Esophagus squamous epithelium (tissue), 5 donors: ENCODE results near the gene JAZF1. TPM values are rescaled to one million over a fixed set of nuclear protein-coding genes. Genes with fewer than 3 reads are reported as not detected.

Source experiments
- DNase-seq: peaks from one replicate; lab custom pipeline; 2025; lab: John Stamatoyannopoulos, UW
- H3K27ac ChIP-seq, 4 donors: fragments of 200-600 bp; sonication (generic); one replicate each; pipeline ENCODE4 v1.5.1; 2016 to 2019; ENCODE audit warnings: mild to moderate bottlenecking in 1 of 4
- H3K27me3 ChIP-seq, 4 donors: fragments of 200-600 bp; sonication (generic); 1 replicate in 3 of 4; 2 replicates in 1 of 4; pipeline versions ENCODE4 v1.5.1 to v1.6.0; 2017 to 2021; ENCODE audit warnings: antibody characterized with exemption in 1 of 4
- H3K36me3 ChIP-seq, 3 donors: fragments of 200-600 bp; sonication (generic); one replicate each; pipeline ENCODE4 v1.5.1; 2016 to 2019
- H3K4me1 ChIP-seq, 3 donors: fragments of 200-600 bp; sonication (generic); one replicate each; pipeline ENCODE4 v1.5.1; 2017 to 2019
- H3K4me3 ChIP-seq, 4 donors: fragments of 200-600 bp; sonication (generic); 1 replicate in 3 of 4; 2 replicates in 1 of 4; pipeline ENCODE4 v1.5.1; 2016 to 2019; ENCODE audit warnings: mild to moderate bottlenecking in 2 of 4, moderate library complexity in 1 of 4
- H3K9me3 ChIP-seq, 3 donors: fragments of 200-600 bp; sonication (generic); one replicate each; pipeline ENCODE4 v1.5.1; 2016 to 2019
- CTCF ChIP-seq, 6 experiments: fragments of 450-650 bp in 4 of 6; fragments of 200-600 bp in 2 of 6; sonication (generic) in 2 of 6; IDR thresholded peaks; one replicate each; pipeline ENCODE4 v1.5.1; 2016 to 2019; ENCODE audit warnings: antibody characterized with exemption in 6 of 6, mild to moderate bottlenecking in 4 of 6, moderate library complexity in 4 of 6
- POLR2A ChIP-seq, 4 donors: fragments of 450-650 bp; IDR thresholded peaks; one replicate each; pipeline ENCODE4 v1.6.1; 2017; ENCODE audit warnings: antibody characterized with exemption in 4 of 4, mild to moderate bottlenecking in 4 of 4, moderate library complexity in 3 of 4
- WGBS, 2 donors: methylation state at CpG; one replicate each; pipeline ENCODE4 v1.1.5; 2018; 5-methylcytosine and 5-hydroxymethylcytosine counted together
- intact Hi-C: fragments of 100-400 bp; cut with DNase I; formaldehyde crosslinking; loops from one replicate; pipeline ENCODE4 v1.15.0; 2022
- total RNA-seq, 4 donors: library from RNA; depleted of rRNA; stranded (reverse); fragments of >200 nt; gene quantifications; one replicate each; pipeline ENCODE4 v1.1.0, GENCODE V29; 2016
- donor health status: DM: yes; HTN: yes; CAD: no.

Gene JAZF1
- total RNA-seq, 4 donors from 2014 or later, result 1.3 to 8.6 (median 2.0) TPM

GRCh38 chr7:27916372-27916771, 264.2 kb downstream of the JAZF1 start:
- intact Hi-C loops, result no loop called here
- H3K27me3 ChIP-seq, result no peaks in the 10 kb centered on the region
- no peak overlapping the region for H3K4me3 ChIP-seq
- peaks cover 0 to 18% (median 0%) of the 10 kb centered on the region in 3 donors for H3K4me1 ChIP-seq
- 94 to 100% methylated on average over 1 of the region's 1 CpG for WGBS, 2 donors
- no peaks in the 10 kb centered on the region for H3K9me3 ChIP-seq
- H3K27ac ChIP-seq, result no peak overlapping the region
- DNase-seq, result no peak
- TF ChIP-seq CTCF (IDR thresholded peaks at IDR 0.05) (no peak), POLR2A (IDR thresholded peaks at IDR 0.05) (no peak)
- H3K36me3 ChIP-seq, result no peaks in the 10 kb centered on the region

DNA sequence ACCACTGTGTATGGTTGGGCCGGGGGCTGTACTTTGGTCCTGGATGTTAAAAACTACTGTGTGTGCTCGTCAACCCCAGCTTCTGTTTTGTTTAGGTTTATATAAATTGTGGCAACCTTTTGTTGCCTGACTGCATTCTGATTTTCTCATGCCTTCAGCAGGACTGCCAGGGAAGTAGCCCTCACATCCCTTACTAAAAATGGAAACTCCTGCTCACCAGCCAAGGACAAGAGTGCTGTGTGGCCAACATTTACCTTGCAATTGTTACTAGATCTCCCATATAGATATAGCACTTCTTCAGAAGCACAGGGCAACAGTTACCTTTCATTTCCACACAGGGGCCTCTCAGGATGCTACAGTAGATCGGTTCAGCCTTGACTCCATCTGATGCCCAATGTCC, 266.2 kb downstream of the JAZF1 start:
- intact Hi-C loops, result no loop called here
- Histone ChIP-seq H3K36me3 (no peaks in the 10 kb centered on the region), H3K27me3 (no peaks in the 10 kb centered on the region), H3K9me3 (no peaks in the 10 kb centered on the region), H3K4me1 (peaks cover 0 to 12% (median 0%) of the 10 kb centered on the region in 3 donors), H3K4me3 (no peak overlapping the region), H3K27ac (no peak overlapping the region)
- DNase-seq, result no peak
- WGBS, 2 donors, result 83 to 93% methylated on average over 3 of the region's 3 CpGs
- no peak for TF ChIP-seq CTCF (IDR thresholded peaks at IDR 0.05)
- no peak for TF ChIP-seq POLR2A (IDR thresholded peaks at IDR 0.05)

GRCh38 chr7:27912751-27913150, 267.8 kb downstream of the JAZF1 start:
- H3K4me1 ChIP-seq, result peaks cover 0 to 12% (median 0%) of the 10 kb centered on the region in 3 donors
- H3K27ac ChIP-seq, result no peak overlapping the region
- no peaks in the 10 kb centered on the region for H3K27me3 ChIP-seq
- no peak for DNase-seq
- no peaks in the 10 kb centered on the region for H3K9me3 ChIP-seq
- no peak overlapping the region for H3K4me3 ChIP-seq
- no peaks in the 10 kb centered on the region for H3K36me3 ChIP-seq
- WGBS, 2 donors, result 95% methylated on average over 7 of the region's 7 CpGs
- no peak for TF ChIP-seq POLR2A (IDR thresholded peaks at IDR 0.05)
- no peak for TF ChIP-seq CTCF (IDR thresholded peaks at IDR 0.05)
- intact Hi-C loops, result no loop called here

GRCh38 chr7:27911920-27912319, 268.7 kb downstream of the JAZF1 start:
- intact Hi-C loops, result no loop called here
- WGBS, 2 donors, result 88 to 91% methylated on average over 3 of the region's 3 CpGs
- H3K27ac ChIP-seq, result no peak overlapping the region
- TF ChIP-seq POLR2A (IDR thresholded peaks at IDR 0.05), result no peak
- TF ChIP-seq CTCF (IDR thresholded peaks at IDR 0.05), result no peak
- no peak overlapping the region for H3K4me3 ChIP-seq
- no peaks in the 10 kb centered on the region for H3K27me3 ChIP-seq
- H3K36me3 ChIP-seq, result no peaks in the 10 kb centered on the region
- peaks cover 0 to 4% (median 0%) of the 10 kb centered on the region in 3 donors for H3K4me1 ChIP-seq
- no peak for DNase-seq
- H3K9me3 ChIP-seq, result no peaks in the 10 kb centered on the region

GRCh38 chr7:27910326-27910725, 270.3 kb downstream of the JAZF1 start:
- H3K4me3 ChIP-seq, result no peak overlapping the region
- no peak overlapping the region for H3K27ac ChIP-seq
- DNase-seq, result no peak
- no peaks in the 10 kb centered on the region for H3K9me3 ChIP-seq
- no peaks in the 10 kb centered on the region for H3K4me1 ChIP-seq
- 69 to 84% methylated on average over 3 of the region's 3 CpGs for WGBS, 2 donors
- TF ChIP-seq POLR2A (IDR thresholded peaks at IDR 0.05) (no peak), CTCF (IDR thresholded peaks at IDR 0.05) (no peak)
- intact Hi-C loops, result no loop called here
- H3K36me3 ChIP-seq, result no peaks in the 10 kb centered on the region
- H3K27me3 ChIP-seq, result no peaks in the 10 kb centered on the region
